ENCODE measurements around the gene FYN. TPM values are rescaled to one million over a fixed set of nuclear protein-coding genes. Genes with fewer than 3 reads are reported as not detected.

FYN gene
- total RNA-seq, 1 experiment from 2014 or later, result 18.5 TPM

DNA sequence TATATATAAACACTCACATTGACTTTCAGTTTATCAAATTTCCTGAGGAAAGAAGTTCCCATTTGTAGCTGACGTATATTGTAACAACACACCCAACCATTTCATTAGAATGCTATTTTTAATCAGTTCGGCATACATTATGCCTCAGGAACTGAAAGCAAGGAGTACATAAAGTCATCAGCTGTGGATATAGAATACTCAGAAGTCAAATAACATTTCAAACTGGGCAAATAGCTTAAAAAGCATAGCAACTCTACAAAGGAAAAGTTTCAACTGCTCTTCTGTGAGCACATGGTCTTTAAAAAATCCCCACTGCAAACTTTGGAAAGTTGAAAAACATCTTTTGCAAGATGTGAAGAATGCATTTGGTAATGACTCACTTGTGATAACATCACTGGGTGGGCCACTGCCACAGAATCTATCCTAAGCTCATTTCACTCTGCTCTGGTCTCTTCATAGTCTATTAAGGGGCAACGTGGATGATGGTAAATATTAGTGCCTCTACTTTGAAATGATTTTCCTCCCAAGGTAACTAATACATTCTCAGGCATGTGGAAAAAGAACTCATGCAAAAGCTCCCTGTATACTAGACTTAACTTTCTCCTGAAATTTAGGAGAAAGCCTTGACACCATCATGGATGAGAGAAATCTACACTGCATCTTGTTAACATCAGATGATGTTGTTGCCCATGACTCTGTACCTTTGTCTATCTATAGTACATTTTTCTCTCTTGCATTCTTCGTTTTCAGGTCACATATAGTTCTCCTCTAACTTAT lies 49.2 kb downstream of the FYN start:
- Histone ChIP-seq H3K4me2 (ENCODE audit: low read length) (no peak overlapping the region), H3K27ac (ENCODE audit: low read depth, low read length) (no peak overlapping the region), H3K4me3 (replicated peaks in 1 of 2; ENCODE audit: low read depth in 1 of 2, low read length in 2 of 2) (no peak overlapping the region), H3K4me1 (ENCODE audit: control insufficient read depth in 1 of 2, insufficient read depth in 2 of 2, low read length in 2 of 2) (no peaks in the 10 kb centered on the region), H2AFZ (ENCODE audit: low read depth, low read length, poor library complexity, severe bottlenecking) (no peak overlapping the region), H3K9me3 (ENCODE audit: control insufficient read depth in 1 of 2, insufficient read depth in 1 of 2, low read depth in 1 of 2, low read length in 2 of 2) (no peaks in the 10 kb centered on the region), H3K9me2 (ENCODE audit: insufficient read depth) (no peaks in the 10 kb centered on the region), H3K36me3 (ENCODE audit: control insufficient read depth in 1 of 2, insufficient read depth in 2 of 2, low read length in 2 of 2) (no peaks in the 10 kb centered on the region), H3K79me2 (ENCODE audit: insufficient read depth, low read length) (no peaks in the 10 kb centered on the region), H3K9ac (ENCODE audit: low read length) (no peak overlapping the region), H4K20me1 (ENCODE audit: insufficient read depth) (no peaks in the 10 kb centered on the region), H3K27me3 (ENCODE audit: insufficient read depth, low read length) (no peaks in the 10 kb centered on the region)
- RAD21 ChIA-PET (ENCODE audit: low non-redundant PET in 1 of 2, low total read pairs in 2 of 2, uncharacterized antibody in 2 of 2, unreplicated experiment in 2 of 2), result no interaction called here
- DNase-seq (ENCODE audit: low read depth, low spot score), result no peak
- no TSS peak for BruUV-seq (replicated peaks)
- POLR2A ChIA-PET, result no interaction called here
- TF ChIP-seq SIN3A (IDR thresholded peaks at IDR 0.05; ENCODE audit: low read depth) (no peak), CEBPB (IDR thresholded peaks at IDR 0.05; ENCODE audit: low read depth) (no peak), RAD21 (IDR thresholded peaks at IDR 0.05; ENCODE audit: low read depth) (no peak), CBX3 (IDR thresholded peaks at IDR 0.05; ENCODE audit: low read depth) (no peak), EZH2 (IDR thresholded peaks at IDR 0.05) (no peak), POLR2A (IDR thresholded peaks at IDR 0.05; ENCODE audit: borderline replicate concordance, extremely low read depth, insufficient read depth, insufficient read length) (no peak), TCF7L2 (IDR thresholded peaks at IDR 0.05; ENCODE audit: borderline replicate concordance, extremely low read depth, insufficient read depth, insufficient read length) (no peak), EGR1 (IDR thresholded peaks at IDR 0.05; ENCODE audit: low read depth) (no peak), FOSL1 (IDR thresholded peaks at IDR 0.05; ENCODE audit: low read depth) (no peak), SRF (IDR thresholded peaks at IDR 0.05; ENCODE audit: low read depth) (no peak), EZH2phosphoT487 (IDR thresholded peaks at IDR 0.05; ENCODE audit: borderline replicate concordance) (no peak), CTCF (IDR thresholded peaks at IDR 0.05 in 2 of 3, conservative IDR thresholded peaks at IDR 0.05 in 1 of 3; ENCODE audit: borderline replicate concordance in 1 of 3, insufficient read depth in 1 of 3, low read depth in 2 of 3, low read length in 2 of 3) (no peak), JUND (IDR thresholded peaks at IDR 0.05) (no peak), ZNF274 (IDR thresholded peaks at IDR 0.05; ENCODE audit: low read depth, low read length) (no peak)
- TF ChIP-seq, protein P1, sequence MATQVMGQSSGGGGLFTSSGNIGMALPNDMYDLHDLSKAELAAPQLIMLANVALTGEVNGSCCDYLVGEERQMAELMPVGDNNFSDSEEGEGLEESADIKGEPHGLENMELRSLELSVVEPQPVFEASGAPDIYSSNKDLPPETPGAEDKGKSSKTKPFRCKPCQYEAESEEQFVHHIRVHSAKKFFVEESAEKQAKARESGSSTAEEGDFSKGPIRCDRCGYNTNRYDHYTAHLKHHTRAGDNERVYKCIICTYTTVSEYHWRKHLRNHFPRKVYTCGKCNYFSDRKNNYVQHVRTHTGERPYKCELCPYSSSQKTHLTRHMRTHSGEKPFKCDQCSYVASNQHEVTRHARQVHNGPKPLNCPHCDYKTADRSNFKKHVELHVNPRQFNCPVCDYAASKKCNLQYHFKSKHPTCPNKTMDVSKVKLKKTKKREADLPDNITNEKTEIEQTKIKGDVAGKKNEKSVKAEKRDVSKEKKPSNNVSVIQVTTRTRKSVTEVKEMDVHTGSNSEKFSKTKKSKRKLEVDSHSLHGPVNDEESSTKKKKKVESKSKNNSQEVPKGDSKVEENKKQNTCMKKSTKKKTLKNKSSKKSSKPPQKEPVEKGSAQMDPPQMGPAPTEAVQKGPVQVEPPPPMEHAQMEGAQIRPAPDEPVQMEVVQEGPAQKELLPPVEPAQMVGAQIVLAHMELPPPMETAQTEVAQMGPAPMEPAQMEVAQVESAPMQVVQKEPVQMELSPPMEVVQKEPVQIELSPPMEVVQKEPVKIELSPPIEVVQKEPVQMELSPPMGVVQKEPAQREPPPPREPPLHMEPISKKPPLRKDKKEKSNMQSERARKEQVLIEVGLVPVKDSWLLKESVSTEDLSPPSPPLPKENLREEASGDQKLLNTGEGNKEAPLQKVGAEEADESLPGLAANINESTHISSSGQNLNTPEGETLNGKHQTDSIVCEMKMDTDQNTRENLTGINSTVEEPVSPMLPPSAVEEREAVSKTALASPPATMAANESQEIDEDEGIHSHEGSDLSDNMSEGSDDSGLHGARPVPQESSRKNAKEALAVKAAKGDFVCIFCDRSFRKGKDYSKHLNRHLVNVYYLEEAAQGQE (IDR thresholded peaks at IDR 0.05; ENCODE audit: low read depth), result no peak
- TF ChIP-seq, protein P2, sequence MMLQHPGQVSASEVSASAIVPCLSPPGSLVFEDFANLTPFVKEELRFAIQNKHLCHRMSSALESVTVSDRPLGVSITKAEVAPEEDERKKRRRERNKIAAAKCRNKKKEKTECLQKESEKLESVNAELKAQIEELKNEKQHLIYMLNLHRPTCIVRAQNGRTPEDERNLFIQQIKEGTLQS (IDR thresholded peaks at IDR 0.05), result no peak
- TF ChIP-seq, protein P3, sequence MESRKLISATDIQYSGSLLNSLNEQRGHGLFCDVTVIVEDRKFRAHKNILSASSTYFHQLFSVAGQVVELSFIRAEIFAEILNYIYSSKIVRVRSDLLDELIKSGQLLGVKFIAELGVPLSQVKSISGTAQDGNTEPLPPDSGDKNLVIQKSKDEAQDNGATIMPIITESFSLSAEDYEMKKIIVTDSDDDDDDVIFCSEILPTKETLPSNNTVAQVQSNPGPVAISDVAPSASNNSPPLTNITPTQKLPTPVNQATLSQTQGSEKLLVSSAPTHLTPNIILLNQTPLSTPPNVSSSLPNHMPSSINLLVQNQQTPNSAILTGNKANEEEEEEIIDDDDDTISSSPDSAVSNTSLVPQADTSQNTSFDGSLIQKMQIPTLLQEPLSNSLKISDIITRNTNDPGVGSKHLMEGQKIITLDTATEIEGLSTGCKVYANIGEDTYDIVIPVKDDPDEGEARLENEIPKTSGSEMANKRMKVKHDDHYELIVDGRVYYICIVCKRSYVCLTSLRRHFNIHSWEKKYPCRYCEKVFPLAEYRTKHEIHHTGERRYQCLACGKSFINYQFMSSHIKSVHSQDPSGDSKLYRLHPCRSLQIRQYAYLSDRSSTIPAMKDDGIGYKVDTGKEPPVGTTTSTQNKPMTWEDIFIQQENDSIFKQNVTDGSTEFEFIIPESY (IDR thresholded peaks at IDR 0.05; ENCODE audit: extremely low read depth, insufficient replicate concordance, low read length), result no peak
- ATAC-seq, result no peak
- CTCF ChIA-PET, result no interaction called here
- intact Hi-C loops (cut with micrococcal nuclease), result no loop called here
